RWPE1 (cell line): ENCODE results near the gene KHDC4.

Experiments used
- CTCF ChIA-PET: fragments of 350-600 bp; sonication (Branson Sonifier 250); formaldehyde crosslinking; extraction: SDS; loops from one replicate; lab custom pipeline; 2021; lab: Yijun Ruan, JAX
- POLR2A ChIA-PET: fragments of 400-600 bp; formaldehyde crosslinking; extraction: SDS; loops from one replicate; lab custom pipeline; 2020; ENCODE audit warnings: antibody characterized with exemption; ENCODE audit not compliant: low non-redundant PET; lab: Yijun Ruan, JAX
- DNase-seq: peaks from one replicate; pipeline ENCODE4 v3.0.0; 2012; ENCODE audit warnings: low spot score
- H3K27ac ChIP-seq: fragments of 450-650 bp; 2 replicates; pipeline ENCODE4 v1.5.1; 2017
- TF ChIP-seq, protein P1 (sequence below): fragments of 450-650 bp; conservative IDR thresholded peaks from 2 replicates; pipeline ENCODE4 v1.5.1; 2017; ENCODE audit warnings: low read depth, mild to moderate bottlenecking

KHDC4 gene

DNA sequence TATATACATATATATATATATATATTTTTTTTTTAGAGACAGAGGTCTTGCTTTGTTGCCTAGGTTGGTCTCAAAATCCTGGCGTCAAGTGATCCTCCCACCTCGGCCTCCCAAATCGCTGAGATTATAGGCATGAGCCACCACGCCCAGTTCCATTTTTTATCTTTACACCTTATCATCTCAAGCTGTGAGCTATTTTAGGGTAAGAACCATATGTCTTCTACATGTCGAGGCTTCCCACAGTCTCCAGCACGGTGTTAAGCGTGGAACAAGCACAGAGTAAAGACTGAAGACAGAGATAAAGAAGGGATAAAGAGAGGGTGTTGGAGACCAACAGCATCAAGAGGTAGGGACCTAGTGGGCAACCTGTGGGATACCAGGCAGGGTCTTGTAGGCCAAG, 30.0 kb upstream of the KHDC4 start:
- ChIA-PET POLR2A (no interaction called here), CTCF (interaction anchor here (0.6 kb wide), 1 partner anchor 20 kb away, joined by 4 read pairs; no protein-coding TSS in a partner anchor)
- TF ChIP-seq, protein P1, sequence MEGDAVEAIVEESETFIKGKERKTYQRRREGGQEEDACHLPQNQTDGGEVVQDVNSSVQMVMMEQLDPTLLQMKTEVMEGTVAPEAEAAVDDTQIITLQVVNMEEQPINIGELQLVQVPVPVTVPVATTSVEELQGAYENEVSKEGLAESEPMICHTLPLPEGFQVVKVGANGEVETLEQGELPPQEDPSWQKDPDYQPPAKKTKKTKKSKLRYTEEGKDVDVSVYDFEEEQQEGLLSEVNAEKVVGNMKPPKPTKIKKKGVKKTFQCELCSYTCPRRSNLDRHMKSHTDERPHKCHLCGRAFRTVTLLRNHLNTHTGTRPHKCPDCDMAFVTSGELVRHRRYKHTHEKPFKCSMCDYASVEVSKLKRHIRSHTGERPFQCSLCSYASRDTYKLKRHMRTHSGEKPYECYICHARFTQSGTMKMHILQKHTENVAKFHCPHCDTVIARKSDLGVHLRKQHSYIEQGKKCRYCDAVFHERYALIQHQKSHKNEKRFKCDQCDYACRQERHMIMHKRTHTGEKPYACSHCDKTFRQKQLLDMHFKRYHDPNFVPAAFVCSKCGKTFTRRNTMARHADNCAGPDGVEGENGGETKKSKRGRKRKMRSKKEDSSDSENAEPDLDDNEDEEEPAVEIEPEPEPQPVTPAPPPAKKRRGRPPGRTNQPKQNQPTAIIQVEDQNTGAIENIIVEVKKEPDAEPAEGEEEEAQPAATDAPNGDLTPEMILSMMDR, result no peak
- no peak for DNase-seq
- peak overlapping the region; percentile 52 for H3K27ac ChIP-seq

DNA sequence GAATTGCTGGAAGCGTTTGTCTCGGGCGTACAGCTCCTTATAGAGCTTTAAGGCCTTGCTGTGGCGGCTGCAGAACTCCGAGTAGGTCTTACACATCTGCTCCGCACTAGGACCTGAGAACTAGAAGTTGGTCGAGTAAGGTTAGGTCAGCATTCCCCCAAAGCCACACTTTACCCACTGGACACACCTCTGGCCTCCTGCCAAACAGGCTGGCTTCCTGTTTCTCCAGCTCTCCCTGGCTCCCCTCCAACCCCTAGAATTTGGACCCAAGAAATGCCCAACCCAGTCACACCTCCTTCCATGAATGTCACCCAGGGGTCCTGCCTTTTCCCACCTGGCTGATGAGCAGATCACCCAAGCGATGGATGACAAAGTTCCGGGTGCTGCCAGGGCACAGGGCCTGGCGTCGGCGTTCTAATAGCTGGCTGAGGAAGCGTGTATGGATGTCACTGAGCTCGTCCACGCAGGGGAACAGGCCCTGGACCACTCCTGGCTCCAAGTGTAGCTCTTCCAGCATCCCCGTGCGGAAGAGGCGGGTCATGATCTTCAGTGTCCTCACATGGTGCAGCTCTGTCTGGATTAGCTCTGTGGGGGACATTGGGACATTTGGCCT, 28.5 kb upstream of the KHDC4 start:
- POLR2A ChIA-PET, result interaction anchor here (0.6 to 1.1 kb wide), 3 partner anchors 13 to 142 kb away, joined by 3 read pairs; no protein-coding TSS in a partner anchor

DNA sequence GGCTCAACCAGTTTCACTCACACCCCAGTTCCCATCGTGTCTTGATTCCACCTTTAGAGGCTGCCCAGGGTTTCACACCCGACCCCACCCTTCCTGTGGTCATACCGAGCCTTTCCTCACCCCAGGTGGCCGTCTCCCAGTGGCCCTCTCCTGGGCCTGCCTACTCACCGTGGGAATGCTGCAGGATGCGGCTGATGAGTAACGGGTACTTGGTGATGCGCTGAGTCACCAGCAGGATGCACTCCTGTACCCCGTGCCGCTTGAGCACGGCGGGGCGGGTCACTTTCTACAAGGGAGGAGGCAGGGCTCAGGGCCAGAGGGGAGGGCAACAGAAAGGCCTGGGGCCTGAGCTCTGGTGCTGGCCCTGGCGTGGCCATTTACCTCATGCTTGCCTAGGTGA, 27.7 kb upstream of the KHDC4 start:
- peak overlapping the region; percentile 90 for H3K27ac ChIP-seq
- ChIA-PET POLR2A (interaction anchor here (0.6 to 1.1 kb wide), 2 partner anchors 14 to 83 kb away, joined by 3 read pairs; no protein-coding TSS in a partner anchor), CTCF (interaction anchor here (0.6 to 1.6 kb wide), 5 partner anchors 16 to 264 kb away, joined by 3 to 7 read pairs (median 4); partner anchors contain the start of gene ARHGEF2)
- peak; percentile 97 for DNase-seq
- TF ChIP-seq, protein P1, result peak; percentile 54

More for the DNA sequence above, 28.5 kb upstream of the KHDC4 start:
- CTCF ChIA-PET, result interaction anchor here (0.6 to 1.6 kb wide), 7 partner anchors 13 to 263 kb away, joined by 3 to 7 read pairs (median 4); partner anchors contain the start of gene ARHGEF2
- TF ChIP-seq, protein P1, result no peak
- H3K27ac ChIP-seq, result peak overlapping the region; percentile 90
- DNase-seq, result no peak

DNA sequence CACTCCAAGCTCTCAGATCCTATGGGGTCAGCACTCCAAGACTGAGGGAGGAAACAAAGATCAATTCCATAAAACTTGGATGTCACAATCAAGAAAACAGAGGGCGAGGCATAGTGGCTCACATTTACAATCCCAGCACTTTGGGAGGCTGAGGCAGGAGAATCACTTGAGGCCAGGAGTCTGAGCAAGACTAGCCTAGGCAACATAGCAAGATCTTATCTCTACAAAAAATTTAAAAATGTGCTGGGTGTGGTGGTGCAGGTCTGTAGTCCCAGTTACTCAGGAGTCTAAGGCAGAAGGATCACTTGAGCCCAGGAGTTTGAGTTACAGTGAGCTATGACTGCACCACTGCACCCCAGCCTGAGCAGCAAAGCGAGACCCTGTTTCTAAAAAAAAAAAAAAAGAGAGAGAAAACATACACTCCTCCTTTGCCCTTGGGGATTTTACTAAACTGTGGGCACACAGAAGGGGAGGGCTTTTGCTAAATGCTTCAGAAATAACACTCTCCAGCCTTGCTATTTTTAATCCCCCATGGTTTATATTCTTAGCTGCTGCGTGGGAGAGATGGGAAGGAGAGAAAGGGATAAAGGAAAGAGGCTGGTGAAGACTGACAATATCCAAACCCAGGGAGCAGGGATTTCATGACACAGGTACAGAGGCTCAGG, 26.0 kb upstream of the KHDC4 start:
- H3K27ac ChIP-seq, result peak overlapping the region; percentile 90
- POLR2A ChIA-PET, result interaction anchor here (0.6 kb wide), 1 partner anchor 291 kb away, joined by 3 read pairs; no protein-coding TSS in a partner anchor

DNA sequence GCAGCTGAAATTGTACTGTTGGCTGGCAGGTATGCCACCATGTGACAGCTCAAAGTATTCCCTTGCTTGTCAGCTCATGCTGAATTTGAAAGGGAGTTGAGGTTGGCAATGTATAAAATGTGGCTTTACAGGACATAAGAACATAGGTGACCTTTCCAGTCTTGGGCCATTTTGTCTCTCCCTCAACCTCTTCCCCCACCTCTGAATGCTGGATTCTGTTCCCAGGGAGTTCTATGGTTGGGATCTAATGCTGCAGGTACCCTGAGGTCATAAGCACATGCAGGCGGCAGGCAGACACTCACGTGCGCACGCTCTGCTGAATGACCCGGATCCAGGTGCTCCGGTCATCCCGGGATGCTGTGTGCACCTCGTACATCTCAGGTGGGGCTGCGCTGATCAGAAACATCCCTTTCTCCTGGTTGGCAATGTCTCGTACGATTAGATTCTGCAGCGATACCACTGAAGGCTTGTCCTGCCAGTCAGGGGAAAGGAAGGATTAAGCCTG, 23.2 kb upstream of the KHDC4 start:
- no peak overlapping the region for H3K27ac ChIP-seq
- no peak for DNase-seq
- ChIA-PET CTCF (no interaction called here), POLR2A (no interaction called here)
- TF ChIP-seq, protein P1, result no peak

More for the DNA sequence above, 26.0 kb upstream of the KHDC4 start:
- TF ChIP-seq, protein P1, result no peak
- CTCF ChIA-PET, result interaction anchor here (0.7 to 0.9 kb wide), 2 partner anchors 136 to 174 kb away, joined by 3 read pairs; no protein-coding TSS in a partner anchor
- no peak for DNase-seq

DNA sequence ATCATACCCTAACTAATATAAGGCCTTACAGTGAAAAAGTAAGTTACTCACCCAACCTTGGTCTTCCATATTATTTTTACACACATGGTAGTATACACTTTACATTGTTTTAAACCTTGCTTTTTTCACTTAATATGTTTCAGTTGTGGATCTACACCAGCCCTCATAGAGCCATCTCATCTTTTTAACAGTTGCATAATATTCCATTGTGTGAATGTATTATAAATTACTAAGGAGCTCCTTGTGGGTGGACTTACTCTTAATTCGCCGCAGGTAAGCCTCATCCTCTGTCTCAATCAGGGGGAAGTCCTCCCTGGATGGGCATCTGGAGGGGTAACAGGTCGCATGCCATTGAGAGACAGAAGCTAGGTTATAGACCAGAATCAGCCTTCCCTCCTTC, 20.4 kb upstream of the KHDC4 start:
- no peak overlapping the region for H3K27ac ChIP-seq
- DNase-seq, result no peak
- TF ChIP-seq, protein P1, result no peak
- CTCF ChIA-PET, result interaction anchor here (1.1 kb wide), 1 partner anchor 12 kb away, joined by 6 read pairs; no protein-coding TSS in a partner anchor
- POLR2A ChIA-PET, result no interaction called here
